GDM1 (cell line): ENCODE data around the gene MTR.

Experiments
- DNase-seq: peaks from one replicate; lab custom pipeline; 2025; lab: John Stamatoyannopoulos, UW

The MTR gene

GRCh38 chr1:236952246-236953003 is 157.3 kb downstream of the MTR start:
- DNase-seq: no peak

GRCh38 chr1:236953151-236953700 is 158.1 kb downstream of the MTR start:
- DNase-seq: no peak
